PC-3 (cell line): ENCODE measurements around the gene ARF3.
A peak's percentile ranks its signal among the peaks of the same experiment; 100 is the strongest.

Experiments used
- EZH2 ChIP-seq: fragments of 300-600 bp; sonication (generic); IDR thresholded peaks from one replicate; pipeline ENCODE4 v1.6.1; 2017; ENCODE audit warnings: antibody characterized with exemption, mild to moderate bottlenecking, low read length; ENCODE audit not compliant: unreplicated experiment
- EZH2phosphoT487 ChIP-seq: fragments of 300-600 bp; sonication (generic); IDR thresholded peaks from 2 replicates; pipeline ENCODE4 v1.6.1; 2018; ENCODE audit warnings: mild to moderate bottlenecking, antibody characterized with exemption, low read length, borderline replicate concordance
- TF ChIP-seq, protein P1 (sequence below): fragments of 300-600 bp; sonication (generic); conservative IDR thresholded peaks from 2 replicates; pipeline ENCODE4 v1.5.1; 2017; ENCODE audit warnings: antibody characterized with exemption, low read depth, mild to moderate bottlenecking, low read length

DNA sequence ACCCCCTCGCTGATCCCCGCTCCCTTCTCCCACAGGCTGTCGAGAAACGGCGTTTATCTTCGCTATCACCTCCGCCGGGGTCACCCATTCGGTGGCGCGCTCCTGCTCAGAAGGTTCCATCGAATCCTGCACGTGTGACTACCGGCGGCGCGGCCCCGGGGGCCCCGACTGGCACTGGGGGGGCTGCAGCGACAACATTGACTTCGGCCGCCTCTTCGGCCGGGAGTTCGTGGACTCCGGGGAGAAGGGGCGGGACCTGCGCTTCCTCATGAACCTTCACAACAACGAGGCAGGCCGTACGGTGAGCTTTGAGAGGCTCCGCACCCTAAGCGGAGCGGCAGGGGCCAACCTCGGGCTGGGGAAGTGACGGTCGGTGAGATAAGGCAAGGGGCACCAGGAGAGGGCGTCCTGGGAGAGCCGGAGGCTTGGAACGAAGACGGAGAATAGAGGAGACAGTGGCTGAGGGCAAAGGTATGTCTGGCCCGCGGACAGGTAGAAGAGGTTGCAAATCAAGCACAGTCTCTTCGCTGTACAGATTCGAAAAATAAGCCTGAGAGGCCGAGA, 23.2 kb upstream of the ARF3 start:
- TF ChIP-seq, protein P1, sequence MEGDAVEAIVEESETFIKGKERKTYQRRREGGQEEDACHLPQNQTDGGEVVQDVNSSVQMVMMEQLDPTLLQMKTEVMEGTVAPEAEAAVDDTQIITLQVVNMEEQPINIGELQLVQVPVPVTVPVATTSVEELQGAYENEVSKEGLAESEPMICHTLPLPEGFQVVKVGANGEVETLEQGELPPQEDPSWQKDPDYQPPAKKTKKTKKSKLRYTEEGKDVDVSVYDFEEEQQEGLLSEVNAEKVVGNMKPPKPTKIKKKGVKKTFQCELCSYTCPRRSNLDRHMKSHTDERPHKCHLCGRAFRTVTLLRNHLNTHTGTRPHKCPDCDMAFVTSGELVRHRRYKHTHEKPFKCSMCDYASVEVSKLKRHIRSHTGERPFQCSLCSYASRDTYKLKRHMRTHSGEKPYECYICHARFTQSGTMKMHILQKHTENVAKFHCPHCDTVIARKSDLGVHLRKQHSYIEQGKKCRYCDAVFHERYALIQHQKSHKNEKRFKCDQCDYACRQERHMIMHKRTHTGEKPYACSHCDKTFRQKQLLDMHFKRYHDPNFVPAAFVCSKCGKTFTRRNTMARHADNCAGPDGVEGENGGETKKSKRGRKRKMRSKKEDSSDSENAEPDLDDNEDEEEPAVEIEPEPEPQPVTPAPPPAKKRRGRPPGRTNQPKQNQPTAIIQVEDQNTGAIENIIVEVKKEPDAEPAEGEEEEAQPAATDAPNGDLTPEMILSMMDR = peak; percentile 38; the same call in 1 of the 2 replicates
- TF ChIP-seq EZH2 (no peak), EZH2phosphoT487 (no peak)
